ENCODE measurements around the gene LEUTX.
"Not testable (repeated sequence)": the region's sequence is repeated elsewhere in the genome, so short reads cannot be mapped to it uniquely, and the experiment has no call there.

Gene LEUTX

GRCh38 chr19:39778763-39779162 is at the start of gene LEUTX:
Gene LEUTX, plus strand, starts transcription at chr19:39778854. Its CDS starts 67 bp downstream, at chr19:39778921.
- no peak for DNase-seq (ENCODE audit: low spot score)

- DNase-seq (ENCODE audit: low spot score) = no peak
Measured at GRCh38 chr19:39729594-39729993, 49.1 kb upstream of the LEUTX start.

- DNase-seq (ENCODE audit: low spot score) = no peak
Measured at GRCh38 chr19:39731685-39732084, 47.0 kb upstream of the LEUTX start.

GRCh38 chr19:39733841-39734240 is 44.8 kb upstream of the LEUTX start:
- no peak for DNase-seq (ENCODE audit: low spot score)

GRCh38 chr19:39735688-39736087 is 43.0 kb upstream of the LEUTX start:
- DNase-seq (ENCODE audit: low spot score) = no peak

GRCh38 chr19:39736088-39736487 is 42.6 kb upstream of the LEUTX start:
- DNase-seq (ENCODE audit: low spot score) = no peak

GRCh38 chr19:39737351-39737750 is 41.3 kb upstream of the LEUTX start:
- no peak for DNase-seq (ENCODE audit: low spot score)

GRCh38 chr19:39737891-39738290 is 40.8 kb upstream of the LEUTX start, which contains the start of gene CLC:
Gene CLC, minus strand, starts transcription at chr19:39738029. Its CDS starts 77 bp downstream, at chr19:39737952.
- no peak for DNase-seq (ENCODE audit: low spot score)

- DNase-seq (ENCODE audit: low spot score) = no peak
Measured at GRCh38 chr19:39738814-39739213, 39.8 kb upstream of the LEUTX start.

- DNase-seq (ENCODE audit: low spot score) = no peak
Measured at GRCh38 chr19:39740395-39740794, 38.3 kb upstream of the LEUTX start.

GRCh38 chr19:39745643-39746042 is 33.0 kb upstream of the LEUTX start:
- DNase-seq (ENCODE audit: low spot score) = no peak

GRCh38 chr19:39746836-39747529 is 31.7 kb upstream of the LEUTX start:
- no peak for DNase-seq (ENCODE audit: low spot score)

- no peak for DNase-seq (ENCODE audit: low spot score)
Measured at GRCh38 chr19:39749981-39750380, 28.7 kb upstream of the LEUTX start.

- no peak for DNase-seq (ENCODE audit: low spot score)
Measured at GRCh38 chr19:39752390-39752789, 26.3 kb upstream of the LEUTX start.

GRCh38 chr19:39752795-39753194 is 25.9 kb upstream of the LEUTX start:
- DNase-seq (ENCODE audit: low spot score) = no peak

GRCh38 chr19:39754544-39754943 is 24.1 kb upstream of the LEUTX start:
- no peak for DNase-seq (ENCODE audit: low spot score)

- no peak for DNase-seq (ENCODE audit: low spot score)
Measured at GRCh38 chr19:39754971-39755370, 23.7 kb upstream of the LEUTX start.

GRCh38 chr19:39759457-39760184 is 19.0 kb upstream of the LEUTX start:
- no peak for DNase-seq (ENCODE audit: low spot score)

- DNase-seq (ENCODE audit: low spot score) = not testable (repeated sequence)
Measured at GRCh38 chr19:39761851-39762250, 16.8 kb upstream of the LEUTX start.

GRCh38 chr19:39765091-39766076 is 13.3 kb upstream of the LEUTX start:
- peak; percentile 43 for DNase-seq (ENCODE audit: low spot score)

GRCh38 chr19:39768334-39768733 is 10.3 kb upstream of the LEUTX start:
- DNase-seq (ENCODE audit: low spot score) = no peak

GRCh38 chr19:39768786-39769185 is 9.9 kb upstream of the LEUTX start:
- DNase-seq (ENCODE audit: low spot score) = no peak
